ENCODE data around the gene EIF4E3.

Gene EIF4E3

GRCh38 chr3:71725271-71725991, at the start of gene EIF4E3:
Gene EIF4E3, minus strand, starts transcription at chr3:71725402. Its CDS starts 35 bp downstream, at chr3:71725367.
- no peak for DNase-seq

- no peak for DNase-seq
These were observed 46.7 kb upstream of the EIF4E3 start for GRCh38 chr3:71771884-71772283.

- no peak for DNase-seq
These were observed 45.9 kb upstream of the EIF4E3 start for GRCh38 chr3:71771126-71771525.

- no peak for DNase-seq
These were observed 38.2 kb upstream of the EIF4E3 start for GRCh38 chr3:71763426-71763825.

GRCh38 chr3:71760140-71760539, 34.9 kb upstream of the EIF4E3 start:
- no peak for DNase-seq

- DNase-seq, result no peak
These were observed 34.2 kb upstream of the EIF4E3 start for GRCh38 chr3:71759401-71759800.

- no peak for DNase-seq
These were observed 32.9 kb upstream of the EIF4E3 start for GRCh38 chr3:71758091-71758490.

- DNase-seq, result no peak
These were observed 29.5 kb upstream of the EIF4E3 start for GRCh38 chr3:71754610-71755253.

GRCh38 chr3:71753701-71754609, 28.8 kb upstream of the EIF4E3 start, which contains the start of gene GPR27:
Gene GPR27, plus strand, starts transcription at chr3:71753855. Its CDS starts 195 bp downstream, at chr3:71754050.
- DNase-seq, result no peak

- DNase-seq, result no peak
These were observed 27.9 kb upstream of the EIF4E3 start for GRCh38 chr3:71752831-71753700.

GRCh38 chr3:71751602-71752001, 26.4 kb upstream of the EIF4E3 start:
- no peak for DNase-seq

GRCh38 chr3:71744738-71745137, 19.5 kb upstream of the EIF4E3 start:
- DNase-seq, result no peak

GRCh38 chr3:71742621-71743020, 17.4 kb upstream of the EIF4E3 start:
- no peak for DNase-seq

- no peak for DNase-seq
These were observed 9.7 kb upstream of the EIF4E3 start for GRCh38 chr3:71734881-71735280.

GRCh38 chr3:71733319-71733718, 8.1 kb upstream of the EIF4E3 start:
- DNase-seq, result no peak

- no peak for DNase-seq
These were observed 7.4 kb upstream of the EIF4E3 start for GRCh38 chr3:71732637-71733036.

- no peak for DNase-seq
These were observed 3.6 kb upstream of the EIF4E3 start for GRCh38 chr3:71728632-71729342.

- no peak for DNase-seq
These were observed 944 bp upstream of the EIF4E3 start for GRCh38 chr3:71726146-71726545.

- DNase-seq, result peak; percentile 11
These were observed 475 bp downstream of the EIF4E3 start for GRCh38 chr3:71724584-71725270.

- DNase-seq, result no peak
These were observed 1.1 kb downstream of the EIF4E3 start for GRCh38 chr3:71724171-71724453.

- peak; percentile 63 for DNase-seq
These were observed 1.6 kb downstream of the EIF4E3 start for GRCh38 chr3:71723452-71724170.
